Hepatocyte (in vitro differentiated cells): ENCODE measurements around the gene VPS45.

Experiments
- CTCF ChIP-seq: fragments of 200-600 bp; sonication (generic); IDR thresholded peaks from 2 replicates; pipeline ENCODE4 v1.5.1; 2016; ENCODE audit warnings: antibody characterized with exemption, mild to moderate bottlenecking; ENCODE audit not compliant: poor library complexity
- EZH2 ChIP-seq: fragments of 200-600 bp; sonication (generic); IDR thresholded peaks from 2 replicates; pipeline ENCODE4 v1.6.1; 2016; ENCODE audit warnings: antibody characterized with exemption, mild to moderate bottlenecking, borderline replicate concordance
- EZH2phosphoT487 ChIP-seq: fragments of 200-600 bp; sonication (generic); IDR thresholded peaks from one replicate; pipeline ENCODE4 v1.6.1; 2018; ENCODE audit warnings: antibody characterized with exemption, mild to moderate bottlenecking, low read depth, moderate library complexity; ENCODE audit not compliant: unreplicated experiment, severe bottlenecking

DNA sequence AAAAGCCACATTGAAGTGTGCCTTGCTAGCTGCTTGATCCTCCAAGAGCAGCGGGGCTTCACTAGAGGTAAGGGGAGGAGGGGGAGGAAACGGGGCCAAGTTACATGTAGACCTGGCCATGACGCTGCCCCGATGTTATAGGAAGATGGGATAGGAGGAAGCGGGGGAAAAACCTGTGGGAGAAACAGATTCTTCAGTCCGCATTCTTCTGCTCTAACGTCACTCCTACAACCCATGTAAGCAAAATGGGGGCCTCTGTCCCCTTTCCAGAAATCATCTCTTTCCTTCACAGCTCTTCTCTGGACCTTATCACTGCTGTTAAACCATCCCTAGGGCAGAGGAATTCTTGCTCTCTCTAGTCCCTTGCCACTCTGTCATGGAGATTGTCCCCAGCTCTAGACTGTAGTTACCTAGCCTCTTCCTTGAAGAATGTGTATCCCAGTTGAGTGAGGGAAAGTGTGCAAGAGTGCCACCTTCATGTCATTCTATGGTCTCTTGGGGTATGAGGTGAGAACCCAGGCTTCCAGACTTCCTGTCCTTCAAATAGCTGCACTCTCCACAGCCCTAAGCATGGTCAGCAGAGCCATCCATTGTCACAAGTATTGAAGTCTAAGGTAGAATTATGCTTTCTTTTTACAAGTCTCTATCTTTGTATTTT is 93.5 kb downstream of the VPS45 start:
- TF ChIP-seq CTCF, result no peak
- TF ChIP-seq EZH2, result no peak
- TF ChIP-seq EZH2phosphoT487, result no peak
